Stimulated activated CD4-positive, alpha-beta T cell treated with anti-CD3 and anti-CD28 coated beads, Interleukin-4, amount 100 ng/mL, for 24 hours (primary cell): ENCODE data around the gene GRHL3.

Experiments
- DNase-seq: peaks from one replicate; pipeline ENCODE4 v3.0.0-alpha.2; 2020

The GRHL3 gene

GRCh38 chr1:24344090-24344742 is 25.1 kb downstream of the GRHL3 start:
- no peak for DNase-seq

- DNase-seq = no peak
Measured at GRCh38 chr1:24345334-24345733, 26.2 kb downstream of the GRHL3 start.

- DNase-seq = no peak
Measured at GRCh38 chr1:24347159-24347934, 28.2 kb downstream of the GRHL3 start.

DNA sequence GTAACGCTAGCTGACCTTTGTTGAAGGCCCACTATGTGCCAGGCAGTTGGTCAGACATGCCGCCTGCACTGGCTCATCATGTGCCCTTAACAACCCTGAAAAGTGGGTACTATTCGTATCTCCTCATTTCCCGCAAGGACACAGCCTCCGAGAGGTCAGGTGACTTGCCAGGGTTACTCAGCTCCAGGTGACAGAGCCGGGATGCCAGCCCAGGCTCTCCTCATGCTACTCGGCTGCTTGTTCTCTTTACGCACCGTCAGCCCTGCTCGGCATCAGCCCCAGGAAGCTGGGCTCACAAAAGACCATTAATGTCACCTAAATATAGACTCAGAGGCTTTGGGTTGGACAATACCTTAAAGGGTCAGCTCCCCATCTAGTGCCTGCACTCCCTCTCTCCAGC is 29.0 kb downstream of the GRHL3 start:
- no peak for DNase-seq

DNA sequence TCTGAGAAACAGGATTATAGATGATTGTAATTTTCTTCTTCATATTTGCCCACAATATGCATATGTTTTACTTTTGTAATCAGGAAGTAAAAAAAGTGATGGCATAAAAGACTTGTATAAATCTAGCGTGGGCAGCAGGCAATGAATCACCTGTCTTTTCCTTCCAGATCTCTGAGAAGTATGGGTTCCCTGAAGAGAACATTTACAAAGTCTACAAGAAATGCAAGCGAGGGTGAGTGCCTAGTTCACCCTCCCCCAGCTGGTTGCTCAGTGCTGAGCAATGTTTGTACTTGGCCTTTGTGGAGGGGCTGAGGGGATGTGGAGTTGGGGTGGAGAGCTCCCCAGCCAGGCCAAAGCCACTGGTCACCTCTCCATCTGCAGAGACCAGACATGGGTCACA is 30.7 kb downstream of the GRHL3 start:
- DNase-seq = peak; percentile 36

- DNase-seq = no peak
Measured at GRCh38 chr1:24351247-24351646, 32.1 kb downstream of the GRHL3 start.

DNA sequence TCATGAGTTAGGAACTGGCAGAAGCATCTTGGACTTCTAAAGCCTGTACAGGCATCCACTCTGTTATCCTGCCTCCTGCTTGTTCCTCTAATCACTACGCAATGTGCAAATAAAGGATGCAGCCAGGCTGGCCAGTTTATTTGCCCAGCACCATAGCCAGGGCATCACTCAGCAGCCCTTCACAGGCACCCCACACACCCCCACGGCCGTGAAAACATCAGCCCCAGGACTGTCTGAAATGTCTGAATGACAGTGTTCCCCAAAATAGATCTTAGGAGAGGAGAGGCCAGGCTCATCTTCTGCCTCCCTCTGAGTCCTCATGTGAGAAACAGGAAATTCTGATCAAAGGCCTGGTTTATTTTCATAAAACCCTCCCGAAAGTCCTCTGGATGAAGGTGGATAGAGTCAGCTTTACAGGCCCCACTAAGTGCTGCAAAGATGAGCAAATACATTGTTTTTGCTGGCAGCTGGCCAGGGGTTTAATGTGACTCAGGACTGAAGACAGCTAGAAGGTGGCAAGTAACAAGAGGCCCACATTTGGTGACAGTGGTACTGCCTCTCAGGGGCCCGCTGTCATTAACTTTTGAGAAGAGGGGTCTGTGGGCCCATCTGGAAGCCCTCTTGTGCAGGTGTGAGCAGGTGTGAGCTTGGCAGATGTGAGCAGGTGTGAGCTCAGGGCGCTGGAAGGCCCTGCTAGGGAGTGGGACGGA is 32.9 kb downstream of the GRHL3 start:
- peak; percentile 69 for DNase-seq

DNA sequence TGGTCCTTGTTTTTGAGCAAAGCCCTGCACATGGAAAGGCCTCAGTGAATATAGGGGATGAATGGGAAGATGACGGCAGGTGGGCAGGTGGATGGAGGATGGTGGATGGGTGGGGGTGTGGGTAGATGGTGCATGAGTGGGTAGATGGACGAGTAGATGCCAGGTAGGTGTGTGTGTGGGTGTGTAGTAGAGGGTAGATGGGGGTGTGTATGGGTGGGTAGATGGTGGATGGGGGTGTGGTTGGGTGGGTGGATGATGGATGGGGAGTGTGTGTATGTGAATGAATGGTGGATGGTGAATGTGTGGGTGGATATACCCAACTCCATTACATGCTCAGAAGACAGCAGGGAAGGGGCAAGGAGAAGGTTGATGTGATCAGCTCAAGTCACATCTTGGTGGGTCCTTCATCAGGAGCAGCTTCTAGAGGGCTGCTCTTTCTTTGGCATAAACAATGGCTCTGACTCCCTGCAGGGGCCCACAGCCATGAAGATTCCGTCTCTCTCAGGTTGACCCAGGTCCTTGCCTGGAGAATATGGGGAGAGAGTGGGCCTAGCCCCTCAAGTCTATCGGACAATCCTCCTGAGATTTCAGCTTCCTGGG is 34.2 kb downstream of the GRHL3 start:
- DNase-seq = no peak

- no peak for DNase-seq
Measured at GRCh38 chr1:24355466-24355865, 36.3 kb downstream of the GRHL3 start.

DNA sequence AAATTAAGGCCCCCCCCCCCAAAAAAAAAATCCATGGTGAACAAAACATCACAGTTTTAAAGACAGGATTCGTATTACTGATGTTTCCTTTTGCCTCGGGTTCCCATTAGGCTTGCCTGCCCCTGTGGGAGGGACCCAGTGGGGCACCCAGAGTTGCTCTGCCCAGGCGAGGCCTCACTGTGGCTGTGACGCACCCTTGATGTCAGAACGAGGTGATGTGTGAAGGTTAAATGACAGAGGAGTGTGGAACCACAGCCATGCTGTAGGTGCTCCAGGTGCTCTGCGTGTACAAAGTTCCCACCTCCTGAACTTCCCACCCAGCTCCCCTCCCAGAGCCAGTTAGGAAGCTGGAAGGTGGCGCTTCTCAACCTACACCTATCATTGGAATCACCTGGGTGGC is 37.9 kb downstream of the GRHL3 start:
- DNase-seq = no peak

- no peak for DNase-seq
Measured at GRCh38 chr1:24360681-24361080, 41.5 kb downstream of the GRHL3 start.

DNA sequence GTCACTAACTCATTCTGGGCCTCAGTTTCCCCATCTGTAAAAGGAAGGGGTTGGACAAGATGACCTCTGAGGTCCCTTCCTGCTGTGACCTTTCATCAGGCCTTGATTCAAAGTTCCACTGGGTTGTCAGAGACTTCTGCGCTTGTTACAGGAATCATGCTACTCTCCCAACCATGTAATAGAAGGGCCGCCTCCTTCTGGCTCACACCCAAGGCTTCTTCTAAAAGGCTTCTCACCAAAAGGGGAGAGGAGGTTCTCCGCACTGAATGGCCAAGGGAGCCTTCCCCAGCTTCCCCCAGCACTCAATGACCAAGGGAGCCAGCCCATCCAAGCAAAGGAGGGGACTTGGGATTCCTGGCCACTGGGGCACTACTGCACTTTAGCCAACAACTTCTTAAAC is 42.7 kb downstream of the GRHL3 start:
- no peak for DNase-seq

DNA sequence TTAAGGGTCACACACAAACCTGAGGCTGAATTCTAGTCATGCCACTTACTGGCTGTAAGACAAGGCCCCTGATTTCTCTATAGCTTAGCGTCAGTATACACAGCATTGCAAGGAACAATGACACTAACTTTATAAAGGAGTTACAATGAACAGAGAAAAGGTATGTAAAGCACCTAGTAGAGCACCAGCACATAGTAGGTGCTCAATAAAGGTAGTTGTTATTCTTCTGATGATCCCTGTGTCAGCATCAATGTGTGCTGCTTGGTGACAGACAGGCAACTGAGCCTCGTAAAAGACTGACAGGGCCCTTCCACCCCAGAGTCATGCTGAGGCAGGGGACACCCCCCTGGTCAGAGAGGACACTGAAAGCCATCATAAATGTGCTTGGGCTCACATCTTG is 43.2 kb downstream of the GRHL3 start:
- DNase-seq = no peak

GRCh38 chr1:24362982-24363614 is 43.9 kb downstream of the GRHL3 start:
- no peak for DNase-seq

DNA sequence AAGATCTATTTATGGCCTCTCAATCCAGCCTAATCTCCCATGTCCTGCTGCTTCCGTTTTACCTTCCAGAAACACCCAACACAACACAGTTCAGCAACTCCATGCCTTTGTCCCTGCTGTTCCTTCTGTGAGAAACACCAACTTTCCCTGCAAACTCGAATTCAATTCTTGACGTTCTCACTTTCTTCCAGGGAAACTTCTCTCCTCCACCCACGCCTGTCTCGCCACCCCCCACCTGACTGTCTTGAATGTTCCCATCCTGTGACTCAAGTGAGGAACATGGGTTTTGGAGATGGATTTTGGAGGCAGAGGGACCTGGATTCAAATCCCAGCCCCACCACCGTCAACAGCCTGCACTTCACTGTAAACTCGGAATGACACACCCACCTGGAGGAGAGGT is 44.8 kb downstream of the GRHL3 start:
- DNase-seq = no peak

- no peak for DNase-seq
Measured at GRCh38 chr1:24364605-24364974, 45.4 kb downstream of the GRHL3 start.

GRCh38 chr1:24364975-24365678 is 46.0 kb downstream of the GRHL3 start:
- DNase-seq = peak; percentile 44

DNA sequence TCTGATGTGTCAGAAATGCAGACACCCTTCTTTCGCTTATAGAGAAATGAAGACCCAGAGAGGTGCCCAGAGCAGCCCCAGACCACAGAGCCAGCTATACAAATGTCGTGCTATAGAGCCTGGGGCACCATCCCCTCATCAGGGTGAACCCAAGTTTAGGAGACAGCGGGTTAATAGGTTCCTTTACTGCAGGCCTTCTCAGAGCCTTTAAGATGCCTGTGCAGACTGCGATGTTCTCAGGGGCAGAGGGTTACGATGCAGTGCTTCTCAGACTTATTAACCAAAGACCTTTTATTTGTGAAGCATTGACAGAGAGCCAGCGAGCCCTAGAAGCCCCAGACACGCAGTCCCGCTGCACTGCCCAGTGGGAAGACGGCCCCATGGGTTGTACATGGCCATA is 47.5 kb downstream of the GRHL3 start:
- no peak for DNase-seq

GRCh38 chr1:24369199-24369598 is 50.0 kb downstream of the GRHL3 start:
- DNase-seq = no peak

GRCh38 chr1:24369801-24370200 is 50.6 kb downstream of the GRHL3 start:
- DNase-seq = no peak

- DNase-seq = no peak
Measured at GRCh38 chr1:24373044-24373443, 53.9 kb downstream of the GRHL3 start.

DNA sequence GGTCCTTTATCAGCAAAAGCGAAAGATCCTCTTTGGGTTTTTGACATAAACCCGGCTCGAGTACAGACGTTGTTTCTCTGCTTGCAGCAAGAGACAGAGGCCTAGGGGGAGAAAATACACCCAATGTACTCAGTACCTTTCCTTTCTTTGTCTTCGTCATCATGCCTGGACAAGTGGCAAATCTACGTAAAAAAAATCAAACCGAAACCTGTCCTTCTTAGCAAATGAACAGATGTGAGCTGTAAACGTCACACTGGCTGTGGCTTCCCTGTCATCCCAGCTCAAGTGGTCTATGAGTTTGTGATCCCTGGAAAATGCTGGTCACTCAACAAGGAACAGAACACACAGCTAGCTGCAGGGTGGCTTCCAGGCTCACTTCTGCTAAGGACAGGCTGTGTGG is 54.6 kb downstream of the GRHL3 start:
- no peak for DNase-seq
